Testis (tissue), 3 donors: ENCODE data around the gene MRPS12. TPM values are rescaled to one million over a fixed set of nuclear protein-coding genes. Genes with fewer than 3 reads are reported as not detected.
A peak's percentile ranks its signal among the peaks of the same experiment; 100 is the strongest.

ENCODE experiments used
- DNase-seq: peaks from one replicate; pipeline ENCODE4 v3.0.0-alpha.2; 2019
- H3K27ac ChIP-seq, 2 donors: fragments of 200-600 bp; sonication (generic); one replicate each; pipeline ENCODE4 v1.5.1; 2019
- H3K27me3 ChIP-seq: fragments of 200-600 bp; sonication (generic); one replicate; pipeline ENCODE4 v1.5.1; 2019
- H3K36me3 ChIP-seq: fragments of 200-600 bp; sonication (generic); one replicate; pipeline ENCODE4 v1.5.1; 2017; ENCODE audit warnings: low read depth; ENCODE audit errors: missing control alignments
- H3K4me1 ChIP-seq: fragments of 200-600 bp; sonication (generic); one replicate; pipeline ENCODE4 v1.5.1; 2019
- H3K4me3 ChIP-seq, 2 donors: fragments of 200-600 bp; sonication (generic); one replicate each; pipeline ENCODE4 v1.5.1; 2017 to 2019
- H3K9me3 ChIP-seq: fragments of 200-600 bp; sonication (generic); one replicate; pipeline ENCODE4 v1.5.1; 2017
- POLR2A ChIP-seq: fragments of 450-650 bp; IDR thresholded peaks from one replicate; pipeline ENCODE4 v1.6.1; 2017; ENCODE audit warnings: antibody characterized with exemption, mild to moderate bottlenecking, moderate library complexity
- WGBS, 2 donors: methylation state at CpG; one replicate each; pipeline ENCODE4 v1.1.5; 2018; 5-methylcytosine and 5-hydroxymethylcytosine counted together
- intact Hi-C: fragments of 100-400 bp; cut with DNase I; formaldehyde crosslinking; loops from one replicate; pipeline ENCODE4 v1.15.1; 2023; ENCODE audit warnings: low total_unique reads
- polyA plus RNA-seq: library from polyadenylated mRNA; stranded (reverse); fragments of 350-450 nt; fragmentation: Illumina TruSeq; extraction: RNeasy Lipid Tissue Mini Kit (QIAGEN cat#74804); gene quantifications from one replicate; pipeline ENCODE4 v1.2.3, GENCODE V29; 2014; ENCODE audit warnings: low read depth, low replicate concordance; ENCODE audit not compliant: insufficient read depth
- total RNA-seq, 2 donors: library from RNA; depleted of rRNA; stranded (reverse); fragments of >200 nt; gene quantifications; one replicate each; pipeline ENCODE4 v1.2.3, GENCODE V29; 2016
- TF ChIP-seq, protein P1 (sequence below), 3 experiments: fragments of 450-650 bp in 2 of 3; fragments of 200-600 bp in 1 of 3; sonication (generic) in 1 of 3; IDR thresholded peaks; one replicate each; pipeline ENCODE4 v1.5.1; 2016 to 2019; ENCODE audit warnings: antibody characterized with exemption in 3 of 3, mild to moderate bottlenecking in 2 of 3, moderate library complexity in 1 of 3

The MRPS12 gene
- total and polyA plus RNA-seq, 3 donors from 2014 or later: 31.1 to 49.6 (median 48.3) TPM

- Histone ChIP-seq H3K27ac (no peak overlapping the region), H3K4me1 (peaks cover 28% of the 10 kb centered on the region), H3K4me3 (no peak overlapping the region), H3K9me3 (no peaks in the 10 kb centered on the region), H3K27me3 (no peaks in the 10 kb centered on the region), H3K36me3 (no peaks in the 10 kb centered on the region)
- no peak for TF ChIP-seq POLR2A
- TF ChIP-seq, protein P1, sequence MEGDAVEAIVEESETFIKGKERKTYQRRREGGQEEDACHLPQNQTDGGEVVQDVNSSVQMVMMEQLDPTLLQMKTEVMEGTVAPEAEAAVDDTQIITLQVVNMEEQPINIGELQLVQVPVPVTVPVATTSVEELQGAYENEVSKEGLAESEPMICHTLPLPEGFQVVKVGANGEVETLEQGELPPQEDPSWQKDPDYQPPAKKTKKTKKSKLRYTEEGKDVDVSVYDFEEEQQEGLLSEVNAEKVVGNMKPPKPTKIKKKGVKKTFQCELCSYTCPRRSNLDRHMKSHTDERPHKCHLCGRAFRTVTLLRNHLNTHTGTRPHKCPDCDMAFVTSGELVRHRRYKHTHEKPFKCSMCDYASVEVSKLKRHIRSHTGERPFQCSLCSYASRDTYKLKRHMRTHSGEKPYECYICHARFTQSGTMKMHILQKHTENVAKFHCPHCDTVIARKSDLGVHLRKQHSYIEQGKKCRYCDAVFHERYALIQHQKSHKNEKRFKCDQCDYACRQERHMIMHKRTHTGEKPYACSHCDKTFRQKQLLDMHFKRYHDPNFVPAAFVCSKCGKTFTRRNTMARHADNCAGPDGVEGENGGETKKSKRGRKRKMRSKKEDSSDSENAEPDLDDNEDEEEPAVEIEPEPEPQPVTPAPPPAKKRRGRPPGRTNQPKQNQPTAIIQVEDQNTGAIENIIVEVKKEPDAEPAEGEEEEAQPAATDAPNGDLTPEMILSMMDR (IDR thresholded peaks at IDR 0.05): no peak
- intact Hi-C loops: no loop called here
- no peak for DNase-seq
Measured at GRCh38 chr19:38890686-38891085, 40.1 kb upstream of the MRPS12 start.

DNA sequence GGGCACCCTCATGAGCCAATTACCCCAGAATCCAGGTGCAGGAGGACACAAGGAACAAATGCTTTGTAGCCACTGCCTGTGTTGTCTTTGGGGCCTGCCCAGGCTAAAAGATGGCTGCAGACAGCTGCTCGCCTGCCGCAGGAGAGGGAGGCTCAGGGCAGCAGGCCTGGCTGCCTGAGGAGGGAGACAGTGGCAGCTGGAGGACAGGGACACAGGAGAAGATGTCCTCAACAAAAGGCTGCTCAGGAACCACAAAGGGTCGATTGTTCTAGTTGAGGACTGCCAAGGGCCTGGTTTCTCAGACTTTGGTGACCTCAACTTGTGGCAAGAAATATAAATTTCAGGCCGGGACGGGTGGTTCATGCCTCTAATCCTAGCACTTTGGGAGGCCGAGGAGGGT, 39.0 kb upstream of the MRPS12 start:
- no peaks in the 10 kb centered on the region for H3K9me3 ChIP-seq
- TF ChIP-seq POLR2A: no peak
- TF ChIP-seq, protein P1 (IDR thresholded peaks at IDR 0.05): no peak
- H3K27me3 ChIP-seq: no peaks in the 10 kb centered on the region
- DNase-seq: peak; percentile 65
- H3K4me1 ChIP-seq: peaks cover 20% of the 10 kb centered on the region
- intact Hi-C loops: no loop called here
- no peaks in the 10 kb centered on the region for H3K36me3 ChIP-seq
- peak overlapping the region; percentile 51 to 61 for H3K27ac ChIP-seq
- H3K4me3 ChIP-seq: no peak overlapping the region
- WGBS, 2 donors: 71 to 75% methylated on average over 6 of the region's 6 CpGs

GRCh38 chr19:38892841-38893240, 37.9 kb upstream of the MRPS12 start:
- Histone ChIP-seq H3K4me3 (no peak overlapping the region), H3K9me3 (no peaks in the 10 kb centered on the region), H3K4me1 (peaks cover 23% of the 10 kb centered on the region), H3K27ac (peak overlapping the region; percentile 56 to 71), H3K36me3 (no peaks in the 10 kb centered on the region), H3K27me3 (no peaks in the 10 kb centered on the region)
- intact Hi-C loops: no loop called here
- DNase-seq: peak; percentile 64
- 43 to 73% methylated on average over 5 of the region's 5 CpGs for WGBS, 2 donors
- TF ChIP-seq, protein P1 (IDR thresholded peaks at IDR 0.05): no peak
- TF ChIP-seq POLR2A: no peak

DNA sequence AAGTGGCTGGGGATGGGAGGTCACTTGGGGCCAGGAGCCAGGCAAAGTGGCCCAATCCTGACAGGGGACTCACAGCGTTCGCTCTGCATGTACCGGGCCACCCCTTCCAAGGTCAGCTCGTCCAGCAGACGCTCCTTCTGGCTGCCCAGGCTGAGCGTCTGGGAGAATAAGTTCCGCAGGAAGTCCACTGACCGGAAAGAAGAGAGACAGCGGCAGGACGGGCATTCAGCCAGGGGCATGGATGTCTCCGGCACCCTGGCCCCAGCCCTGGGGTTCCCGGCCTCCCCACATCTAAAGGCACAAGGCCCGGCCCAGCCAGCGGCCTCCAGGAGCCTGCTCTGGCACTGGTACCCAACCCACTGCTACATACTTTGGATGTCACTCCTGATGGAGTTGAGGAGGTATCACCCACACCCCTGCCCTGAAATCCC, 37.4 kb upstream of the MRPS12 start:
- H3K9me3 ChIP-seq: no peaks in the 10 kb centered on the region
- peaks cover 28% of the 10 kb centered on the region for H3K4me1 ChIP-seq
- H3K27me3 ChIP-seq: no peaks in the 10 kb centered on the region
- intact Hi-C loops: no loop called here
- peak overlapping the region; percentile 56 to 71 for H3K27ac ChIP-seq
- TF ChIP-seq POLR2A: no peak
- TF ChIP-seq, protein P1 (IDR thresholded peaks at IDR 0.05): no peak
- H3K36me3 ChIP-seq: no peaks in the 10 kb centered on the region
- no peak overlapping the region for H3K4me3 ChIP-seq
- 27 to 49% methylated on average over 14 of the region's 14 CpGs for WGBS, 2 donors
- peak; percentile 59 for DNase-seq

DNA sequence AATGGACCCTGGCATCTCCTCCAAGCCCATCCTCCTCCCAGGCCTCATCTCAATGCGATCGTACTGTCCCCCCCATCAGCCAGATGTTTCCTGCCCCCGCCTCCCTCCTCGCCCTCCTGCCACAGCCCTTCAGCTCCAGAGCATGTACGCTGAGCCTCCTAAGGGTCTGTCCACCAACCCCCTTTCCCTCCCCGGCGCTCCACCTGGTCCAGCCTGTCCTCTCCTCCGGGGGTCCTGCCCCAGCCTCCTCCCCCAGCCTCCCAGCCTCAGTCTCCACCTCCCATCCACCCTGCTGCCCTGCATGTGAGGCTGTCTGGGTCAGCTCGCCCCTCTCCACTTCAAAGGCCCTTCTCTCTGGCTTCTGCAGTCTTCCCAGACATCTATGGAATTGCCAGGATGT, 35.8 kb upstream of the MRPS12 start:
- TF ChIP-seq, protein P1 (IDR thresholded peaks at IDR 0.05): no peak
- TF ChIP-seq POLR2A: no peak
- no peak overlapping the region for H3K4me3 ChIP-seq
- H3K4me1 ChIP-seq: peaks cover 32% of the 10 kb centered on the region
- no peaks in the 10 kb centered on the region for H3K36me3 ChIP-seq
- no peak overlapping the region for H3K27ac ChIP-seq
- no peaks in the 10 kb centered on the region for H3K27me3 ChIP-seq
- no peaks in the 10 kb centered on the region for H3K9me3 ChIP-seq
- no peak for DNase-seq
- intact Hi-C loops: no loop called here
- 65 to 68% methylated on average over 9 of the region's 9 CpGs for WGBS, 2 donors
